K562 (cell line): ENCODE results near the gene INSIG1. TPM values are rescaled to one million over a fixed set of nuclear protein-coding genes. Genes with fewer than 3 reads are reported as not detected.
A peak's percentile ranks its signal among the peaks of the same experiment; 100 is the strongest.

Experiments
- CBFA2T2 ChIP-seq: fragments of 450-650 bp; conservative IDR thresholded peaks from 2 replicates; pipeline ENCODE4 v1.6.1; 2017; ENCODE audit warnings: mild to moderate bottlenecking
- CBFA2T3 ChIP-seq: fragments of 450-650 bp; IDR thresholded peaks from 2 replicates; pipeline ENCODE4 v1.6.1; 2017
- COPS2 ChIP-seq: fragments of 450-650 bp; conservative IDR thresholded peaks from 2 replicates; pipeline ENCODE4 v1.6.1; 2016; ENCODE audit warnings: mild to moderate bottlenecking, moderate library complexity
- DDX20 ChIP-seq: fragments of 450-650 bp; IDR thresholded peaks from 2 replicates; pipeline ENCODE4 v1.6.1; 2016; ENCODE audit warnings: missing genetic modification characterization, low read depth, mild to moderate bottlenecking, missing compliant biosample characterization, moderate library complexity
- EWSR1 ChIP-seq: fragments of 450-650 bp; IDR thresholded peaks from 2 replicates; pipeline ENCODE4 v1.6.1; 2018; ENCODE audit warnings: borderline replicate concordance, mild to moderate bottlenecking, low read depth, moderate library complexity; ENCODE audit not compliant: partially characterized antibody
- FOXK1 ChIP-seq: sonication (generic); formaldehyde crosslinking; IDR thresholded peaks from 2 replicates; pipeline ENCODE4 v1.8.0; 2022; ENCODE audit warnings: missing genetic modification reagents, mild to moderate bottlenecking, borderline replicate concordance
- HNRNPL ChIP-seq: fragments of 200-400 bp; formaldehyde crosslinking; IDR thresholded peaks from 2 replicates; pipeline ENCODE4 v1.6.1; 2017; ENCODE audit warnings: low read depth, mild to moderate bottlenecking, low read length
- LCOR ChIP-seq: sonication (generic); formaldehyde crosslinking; IDR thresholded peaks from 2 replicates; pipeline ENCODE4 v1.8.0; 2022; ENCODE audit warnings: mild to moderate bottlenecking, missing genetic modification reagents
- LEF1 ChIP-seq: fragments of 450-650 bp; IDR thresholded peaks from 2 replicates; pipeline ENCODE4 v1.6.1; 2016; ENCODE audit warnings: mild to moderate bottlenecking
- NBN ChIP-seq: fragments of 450-650 bp; IDR thresholded peaks from 2 replicates; pipeline ENCODE4 v1.6.1; 2016; ENCODE audit warnings: low read depth, mild to moderate bottlenecking
- POLR2AphosphoS5 ChIP-seq: IDR thresholded peaks from 2 replicates; pipeline ENCODE4 v1.6.1; 2011; ENCODE audit warnings: mild to moderate bottlenecking, low read depth, low read length, moderate library complexity; ENCODE audit not compliant: control insufficient read depth, insufficient read depth
- PREB ChIP-seq: sonication (generic); formaldehyde crosslinking; IDR thresholded peaks from 2 replicates; pipeline ENCODE4 v1.8.1; 2023; ENCODE audit warnings: mild to moderate bottlenecking, missing genetic modification reagents
- RBM15 ChIP-seq: fragments of 200-400 bp; formaldehyde crosslinking; IDR thresholded peaks from 2 replicates; pipeline ENCODE4 v1.6.1; 2018; ENCODE audit warnings: mild to moderate bottlenecking, low read length, moderate library complexity; ENCODE audit not compliant: insufficient read depth
- SMARCC2 ChIP-seq: fragments of 450-650 bp; IDR thresholded peaks from 2 replicates; pipeline ENCODE4 v1.6.1; 2017; ENCODE audit warnings: antibody characterized with exemption, moderate library complexity, mild to moderate bottlenecking, low read depth
- SMARCE1 ChIP-seq: fragments of 450-650 bp; IDR thresholded peaks from 2 replicates; pipeline ENCODE4 v1.7.1; 2016; ENCODE audit warnings: mild to moderate bottlenecking
- TAF7 ChIP-seq: fragments of 450-650 bp; IDR thresholded peaks from 2 replicates; pipeline ENCODE4 v1.6.1; 2016; ENCODE audit warnings: missing genetic modification characterization, missing compliant biosample characterization
- ZBTB5 ChIP-seq: fragments of 450-650 bp; IDR thresholded peaks from 2 replicates; pipeline ENCODE4 v1.6.1; 2017; ENCODE audit warnings: antibody characterized with exemption
- ZC3H8 ChIP-seq: fragments of 450-650 bp; IDR thresholded peaks from 2 replicates; pipeline ENCODE4 v1.6.1; 2017
- ZFPM2 ChIP-seq: fragments of 250-450 bp; sonication (Bioruptor Pico); IDR thresholded peaks from 2 replicates; pipeline ENCODE4 v1.5.1; 2022; ENCODE audit warnings: mild to moderate bottlenecking
- ZNF274 ChIP-seq: IDR thresholded peaks from 2 replicates; pipeline ENCODE4 v1.6.1; 2011; ENCODE audit warnings: low read depth, mild to moderate bottlenecking, low read length, moderate library complexity, borderline replicate concordance
- ZZZ3 ChIP-seq: fragments of 450-650 bp; IDR thresholded peaks from 2 replicates; pipeline ENCODE4 v1.6.1; 2016; ENCODE audit warnings: antibody characterized with exemption, mild to moderate bottlenecking, moderate library complexity
- polyA plus RNA-seq, 8 experiments: library from polyadenylated mRNA; depleted of rRNA in 4 of 8; stranded (reverse) in 5 of 8; unstranded in 3 of 8; fragments of >200 nt; fragmentation: Nextera tagmentation in 2 of 8; fragmentation: Illumina TruSeq in 1 of 8; extraction: Ambion mirVana in 2 of 8; extraction: Trizol in 1 of 8; gene quantifications; 2 replicates each; pipeline versions ENCODE4 v1.2.1 to v1.2.3, GENCODE V29; 2011 to 2014; ENCODE audit warnings: inconsistent platforms in 1 of 8, missing spikeins in 1 of 8
- total RNA-seq, 7 experiments: library from RNA; depleted of rRNA in 6 of 7; stranded (reverse); fragments of >200 nt in 6 of 7; fragmentation: Illumina TruSeq in 2 of 7; extraction: Trizol in 2 of 7; gene quantifications; 2 replicates each; pipeline versions ENCODE4 v1.2.1 to v1.2.3, GENCODE V29; 2011 to 2021; ENCODE audit warnings: low replicate concordance in 1 of 7
- TF ChIP-seq, protein P1 (sequence below): fragments of 450-650 bp; IDR thresholded peaks from 2 replicates; pipeline ENCODE4 v1.6.1; 2018; ENCODE audit warnings: mild to moderate bottlenecking, low read depth; ENCODE audit not compliant: partially characterized antibody
- TF ChIP-seq, protein P2 (sequence below), 2 experiments: IDR thresholded peaks; 2 replicates each; pipeline ENCODE4 v1.6.1; 2011; ENCODE audit warnings: borderline replicate concordance in 1 of 2, control low read depth in 1 of 2, low read depth in 1 of 2, low read length in 1 of 2, mild to moderate bottlenecking in 1 of 2, mixed read lengths in 1 of 2, moderate library complexity in 1 of 2; ENCODE audit not compliant: insufficient read depth in 1 of 2, insufficient read length in 1 of 2, poor library complexity in 1 of 2, severe bottlenecking in 1 of 2; ENCODE audit errors: extremely low read depth in 1 of 2
- TF ChIP-seq, protein P3 (sequence below): sonication (generic); formaldehyde crosslinking; IDR thresholded peaks from 2 replicates; pipeline ENCODE4 v1.8.0; 2022; ENCODE audit warnings: missing genetic modification reagents, mild to moderate bottlenecking, moderate library complexity, borderline replicate concordance

Gene INSIG1
- total and polyA plus RNA-seq, 9 of the 15 experiments (the other 6 are each of a cell fraction or from before 2014, with no cell fraction given), result 57.1 to 787 (median 238) TPM

DNA sequence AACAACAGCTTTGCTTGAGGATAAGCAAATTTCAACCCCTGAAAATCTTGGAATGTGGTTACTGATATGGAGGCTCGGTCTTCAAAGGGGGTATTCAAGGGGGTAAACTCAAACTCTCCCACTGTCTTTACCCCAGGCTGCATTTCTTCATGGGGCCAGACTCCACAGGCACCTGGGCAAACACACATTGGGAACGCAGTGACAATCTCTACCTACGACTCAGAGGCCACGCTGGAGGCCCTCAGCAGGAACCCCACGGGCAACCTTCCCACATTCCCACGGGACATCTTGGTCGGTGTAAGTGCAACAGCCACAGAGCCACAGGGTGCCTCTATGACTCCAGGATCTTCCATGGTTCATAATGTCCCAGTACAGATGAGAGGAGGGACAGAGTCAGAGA, 2.2 kb upstream of the INSIG1 start (continued):
- TF ChIP-seq, protein P1, sequence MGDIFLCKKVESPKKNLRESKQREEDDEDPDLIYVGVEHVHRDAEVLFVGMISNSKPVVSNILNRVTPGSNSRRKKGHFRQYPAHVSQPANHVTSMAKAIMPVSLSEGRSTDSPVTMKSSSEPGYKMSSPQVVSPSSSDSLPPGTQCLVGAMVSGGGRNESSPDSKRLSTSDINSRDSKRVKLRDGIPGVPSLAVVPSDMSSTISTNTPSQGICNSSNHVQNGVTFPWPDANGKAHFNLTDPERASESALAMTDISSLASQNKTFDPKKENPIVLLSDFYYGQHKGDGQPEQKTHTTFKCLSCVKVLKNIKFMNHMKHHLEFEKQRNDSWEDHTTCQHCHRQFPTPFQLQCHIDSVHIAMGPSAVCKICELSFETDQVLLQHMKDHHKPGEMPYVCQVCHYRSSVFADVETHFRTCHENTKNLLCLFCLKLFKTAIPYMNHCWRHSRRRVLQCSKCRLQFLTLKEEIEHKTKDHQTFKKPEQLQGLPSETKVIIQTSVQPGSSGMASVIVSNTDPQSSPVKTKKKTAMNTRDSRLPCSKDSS, result no peak
- no peak for TF ChIP-seq FOXK1 (CRISPR knock-in tag)
- TF ChIP-seq, protein P2, sequence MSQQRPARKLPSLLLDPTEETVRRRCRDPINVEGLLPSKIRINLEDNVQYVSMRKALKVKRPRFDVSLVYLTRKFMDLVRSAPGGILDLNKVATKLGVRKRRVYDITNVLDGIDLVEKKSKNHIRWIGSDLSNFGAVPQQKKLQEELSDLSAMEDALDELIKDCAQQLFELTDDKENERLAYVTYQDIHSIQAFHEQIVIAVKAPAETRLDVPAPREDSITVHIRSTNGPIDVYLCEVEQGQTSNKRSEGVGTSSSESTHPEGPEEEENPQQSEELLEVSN (IDR thresholded peaks at IDR 0.05; ENCODE audit: borderline replicate concordance in 1 of 2, extremely low read depth in 1 of 2, insufficient read depth in 1 of 2, insufficient read length in 1 of 2, low read depth in 1 of 2, low read length in 1 of 2, poor library complexity in 1 of 2, severe bottlenecking in 1 of 2), result no peak
- TF ChIP-seq ZBTB5, result no peak
- TF ChIP-seq DDX20 (tag), result no peak
- peak; percentile 45 for TF ChIP-seq CBFA2T3
- TF ChIP-seq HNRNPL, result no peak
- TF ChIP-seq LCOR (CRISPR knock-in tag), result no peak
- TF ChIP-seq SMARCE1, result no peak
- no peak for TF ChIP-seq PREB
- no peak for TF ChIP-seq LEF1
- no peak for TF ChIP-seq NBN
- 0 out of 2 replicates have a peak, but pooled peaks have one; percentile 3 for TF ChIP-seq CBFA2T2
- no peak for TF ChIP-seq SMARCC2
- TF ChIP-seq RBM15, result no peak
- TF ChIP-seq ZNF274, result no peak
- TF ChIP-seq EWSR1, result no peak
- TF ChIP-seq POLR2AphosphoS5, result no peak
- TF ChIP-seq, protein P3, sequence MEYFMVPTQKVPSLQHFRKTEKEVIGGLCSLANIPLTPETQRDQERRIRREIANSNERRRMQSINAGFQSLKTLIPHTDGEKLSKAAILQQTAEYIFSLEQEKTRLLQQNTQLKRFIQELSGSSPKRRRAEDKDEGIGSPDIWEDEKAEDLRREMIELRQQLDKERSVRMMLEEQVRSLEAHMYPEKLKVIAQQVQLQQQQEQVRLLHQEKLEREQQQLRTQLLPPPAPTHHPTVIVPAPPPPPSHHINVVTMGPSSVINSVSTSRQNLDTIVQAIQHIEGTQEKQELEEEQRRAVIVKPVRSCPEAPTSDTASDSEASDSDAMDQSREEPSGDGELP (CRISPR knock-in tag), result no peak
- no peak for TF ChIP-seq TAF7 (tag)
- TF ChIP-seq ZFPM2 (CRISPR knock-in tag), result 0 out of 2 replicates have a peak, but pooled peaks have one; percentile 40
- TF ChIP-seq ZZZ3, result no peak
- TF ChIP-seq ZC3H8, result no peak
- no peak for TF ChIP-seq COPS2
